ENCODE measurements around the gene UFSP1. TPM values are rescaled to one million over a fixed set of nuclear protein-coding genes. Genes with fewer than 3 reads are reported as not detected.

The UFSP1 gene
- total RNA-seq, 1 donor from 2014 or later: 3.5 TPM

DNA sequence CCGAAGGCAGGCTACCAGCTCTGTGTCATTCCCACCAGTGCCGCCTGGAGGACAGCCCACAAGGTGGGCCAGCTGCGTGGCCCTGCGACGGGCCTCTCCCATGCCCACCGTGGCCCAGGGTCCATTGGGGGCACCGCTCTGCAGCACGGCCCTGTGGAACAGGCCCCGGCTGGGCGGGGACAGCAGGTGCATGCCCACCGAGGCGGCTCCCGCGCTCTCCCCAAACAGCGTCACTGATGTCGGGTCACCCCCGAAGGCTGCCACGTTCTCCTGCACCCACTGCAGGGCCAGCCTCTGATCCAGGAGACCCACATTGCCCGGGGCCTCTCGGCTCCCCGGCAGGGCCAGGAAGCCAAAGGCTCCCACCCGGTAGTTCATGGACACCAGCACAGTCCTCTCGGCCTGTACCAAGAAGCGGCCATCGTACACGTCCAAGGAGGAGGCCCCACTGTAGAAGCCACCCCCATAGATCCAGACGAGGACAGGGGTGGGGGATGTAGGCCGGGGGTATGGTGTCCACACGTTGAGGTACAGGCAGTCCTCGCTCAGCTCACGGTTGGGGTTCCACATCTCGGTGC is 3.9 kb upstream of the UFSP1 start:
- peaks cover 27% of the 10 kb centered on the region for H3K4me1 Mint-ChIP-seq (ENCODE audit: low read depth)

DNA sequence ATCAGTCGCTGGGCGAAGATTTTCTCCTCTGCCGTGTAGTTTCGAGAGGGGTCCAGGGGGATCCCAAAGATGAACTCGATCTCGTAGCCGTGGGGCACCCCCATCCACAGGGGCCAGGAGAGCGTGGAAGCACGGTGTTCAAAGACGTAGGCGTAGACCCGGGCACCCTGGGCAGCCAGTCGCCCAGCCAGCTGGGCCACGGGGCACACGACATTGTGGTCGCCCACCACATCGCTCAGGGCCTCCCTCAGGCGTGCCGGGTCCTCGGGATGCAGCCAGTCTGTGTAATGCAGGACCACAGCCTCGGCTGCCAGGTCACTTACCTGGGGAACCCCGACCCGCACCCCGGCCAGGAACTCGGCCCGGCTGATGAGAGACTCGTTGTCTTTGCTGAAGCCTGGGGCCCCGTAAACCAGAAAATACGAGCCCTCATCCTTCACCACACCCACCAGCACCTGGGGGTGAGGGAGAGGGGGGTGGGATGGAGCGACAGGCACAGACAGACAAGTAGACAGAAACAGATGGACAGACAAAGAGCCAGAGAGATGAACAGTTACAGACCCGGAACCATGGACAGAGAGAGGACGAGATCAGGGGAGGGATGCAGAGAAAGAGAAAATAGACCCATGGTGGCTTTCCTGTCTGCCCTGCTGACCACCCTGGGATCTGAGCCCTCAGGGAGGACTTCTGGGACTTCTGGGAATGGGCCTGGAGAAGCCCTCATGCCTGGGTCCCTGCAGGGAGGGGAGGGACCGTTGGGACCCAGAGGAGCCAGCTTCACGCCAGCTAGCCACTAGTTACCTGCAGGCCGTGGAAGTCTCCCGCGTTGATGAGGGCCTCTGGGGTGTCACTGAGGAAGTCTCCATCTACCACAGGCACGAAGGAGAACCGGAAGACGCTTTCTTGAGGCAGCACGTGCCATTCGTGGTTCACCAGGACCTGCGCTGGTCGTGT is 3.1 kb upstream of the UFSP1 start:
- Mint-ChIP-seq H3K36me3 (ENCODE audit: insufficient read depth) (peaks cover 7% of the 10 kb centered on the region), H3K4me1 (ENCODE audit: low read depth) (peaks cover 33% of the 10 kb centered on the region), H3K9me3 (ENCODE audit: low read depth) (no peaks in the 10 kb centered on the region), H3K4me3 (ENCODE audit: low read depth) (peak overlapping the region; percentile 80), H3K27ac (no peak overlapping the region), H3K27me3 (peaks cover 13% of the 10 kb centered on the region)
- TF ChIP-seq, protein P1, sequence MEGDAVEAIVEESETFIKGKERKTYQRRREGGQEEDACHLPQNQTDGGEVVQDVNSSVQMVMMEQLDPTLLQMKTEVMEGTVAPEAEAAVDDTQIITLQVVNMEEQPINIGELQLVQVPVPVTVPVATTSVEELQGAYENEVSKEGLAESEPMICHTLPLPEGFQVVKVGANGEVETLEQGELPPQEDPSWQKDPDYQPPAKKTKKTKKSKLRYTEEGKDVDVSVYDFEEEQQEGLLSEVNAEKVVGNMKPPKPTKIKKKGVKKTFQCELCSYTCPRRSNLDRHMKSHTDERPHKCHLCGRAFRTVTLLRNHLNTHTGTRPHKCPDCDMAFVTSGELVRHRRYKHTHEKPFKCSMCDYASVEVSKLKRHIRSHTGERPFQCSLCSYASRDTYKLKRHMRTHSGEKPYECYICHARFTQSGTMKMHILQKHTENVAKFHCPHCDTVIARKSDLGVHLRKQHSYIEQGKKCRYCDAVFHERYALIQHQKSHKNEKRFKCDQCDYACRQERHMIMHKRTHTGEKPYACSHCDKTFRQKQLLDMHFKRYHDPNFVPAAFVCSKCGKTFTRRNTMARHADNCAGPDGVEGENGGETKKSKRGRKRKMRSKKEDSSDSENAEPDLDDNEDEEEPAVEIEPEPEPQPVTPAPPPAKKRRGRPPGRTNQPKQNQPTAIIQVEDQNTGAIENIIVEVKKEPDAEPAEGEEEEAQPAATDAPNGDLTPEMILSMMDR (IDR thresholded peaks at IDR 0.05; ENCODE audit: unreplicated experiment): no peak
- DNase-seq (ENCODE audit: low spot score, unreplicated experiment): no peak

More for the DNA sequence above, 3.9 kb upstream of the UFSP1 start:
- Mint-ChIP-seq H3K4me3 (ENCODE audit: low read depth) (no peak overlapping the region), H3K36me3 (ENCODE audit: insufficient read depth) (peaks cover 2% of the 10 kb centered on the region), H3K27me3 (peaks cover 20% of the 10 kb centered on the region), H3K9me3 (ENCODE audit: low read depth) (no peaks in the 10 kb centered on the region), H3K27ac (no peak overlapping the region)
- TF ChIP-seq, protein P1 (IDR thresholded peaks at IDR 0.05; ENCODE audit: unreplicated experiment): no peak
- no peak for DNase-seq (ENCODE audit: low spot score, unreplicated experiment)

DNA sequence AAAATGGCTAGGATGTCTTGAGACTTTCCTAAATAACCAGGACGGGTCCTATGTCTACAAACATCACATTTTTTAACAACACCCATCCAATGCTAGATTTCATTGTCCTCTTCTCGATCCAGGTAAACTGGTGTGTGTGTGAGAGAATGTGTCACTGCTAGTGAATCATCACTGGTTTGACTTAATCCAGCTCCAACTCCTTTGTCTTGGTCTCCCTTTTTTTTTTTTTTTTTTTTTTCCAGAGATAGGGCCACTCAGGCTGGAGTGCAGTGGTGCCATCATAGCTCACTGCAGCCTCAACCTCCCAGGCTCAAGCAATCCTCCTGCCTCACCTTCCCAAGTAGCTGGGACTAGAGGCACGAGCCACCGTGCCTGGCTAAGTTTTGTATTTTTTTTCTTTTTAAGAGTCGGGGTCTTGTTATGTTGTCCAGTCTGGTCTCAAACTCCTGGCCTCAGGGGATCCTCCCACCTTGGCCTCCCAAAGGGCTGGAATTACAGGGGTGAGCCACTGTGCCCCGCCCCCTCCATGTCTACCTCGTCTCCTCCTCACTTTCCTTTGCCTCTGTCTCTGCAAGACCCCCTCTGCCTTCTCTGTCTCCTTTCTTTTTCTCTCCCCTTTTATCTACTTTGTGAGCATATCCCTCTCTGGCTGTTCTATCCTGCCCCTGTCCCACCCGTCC is 2.2 kb upstream of the UFSP1 start:
- H3K27me3 Mint-ChIP-seq: peaks cover 8% of the 10 kb centered on the region
- no peaks in the 10 kb centered on the region for H3K9me3 Mint-ChIP-seq (ENCODE audit: low read depth)
- H3K4me3 Mint-ChIP-seq (ENCODE audit: low read depth): peak overlapping the region; percentile 80
- TF ChIP-seq, protein P1 (IDR thresholded peaks at IDR 0.05; ENCODE audit: unreplicated experiment): no peak
- H3K4me1 Mint-ChIP-seq (ENCODE audit: low read depth): peaks cover 31% of the 10 kb centered on the region
- H3K36me3 Mint-ChIP-seq (ENCODE audit: insufficient read depth): peaks cover 14% of the 10 kb centered on the region
- no peak for DNase-seq (ENCODE audit: low spot score, unreplicated experiment)
- peak overlapping the region; percentile 95 for H3K27ac Mint-ChIP-seq

DNA sequence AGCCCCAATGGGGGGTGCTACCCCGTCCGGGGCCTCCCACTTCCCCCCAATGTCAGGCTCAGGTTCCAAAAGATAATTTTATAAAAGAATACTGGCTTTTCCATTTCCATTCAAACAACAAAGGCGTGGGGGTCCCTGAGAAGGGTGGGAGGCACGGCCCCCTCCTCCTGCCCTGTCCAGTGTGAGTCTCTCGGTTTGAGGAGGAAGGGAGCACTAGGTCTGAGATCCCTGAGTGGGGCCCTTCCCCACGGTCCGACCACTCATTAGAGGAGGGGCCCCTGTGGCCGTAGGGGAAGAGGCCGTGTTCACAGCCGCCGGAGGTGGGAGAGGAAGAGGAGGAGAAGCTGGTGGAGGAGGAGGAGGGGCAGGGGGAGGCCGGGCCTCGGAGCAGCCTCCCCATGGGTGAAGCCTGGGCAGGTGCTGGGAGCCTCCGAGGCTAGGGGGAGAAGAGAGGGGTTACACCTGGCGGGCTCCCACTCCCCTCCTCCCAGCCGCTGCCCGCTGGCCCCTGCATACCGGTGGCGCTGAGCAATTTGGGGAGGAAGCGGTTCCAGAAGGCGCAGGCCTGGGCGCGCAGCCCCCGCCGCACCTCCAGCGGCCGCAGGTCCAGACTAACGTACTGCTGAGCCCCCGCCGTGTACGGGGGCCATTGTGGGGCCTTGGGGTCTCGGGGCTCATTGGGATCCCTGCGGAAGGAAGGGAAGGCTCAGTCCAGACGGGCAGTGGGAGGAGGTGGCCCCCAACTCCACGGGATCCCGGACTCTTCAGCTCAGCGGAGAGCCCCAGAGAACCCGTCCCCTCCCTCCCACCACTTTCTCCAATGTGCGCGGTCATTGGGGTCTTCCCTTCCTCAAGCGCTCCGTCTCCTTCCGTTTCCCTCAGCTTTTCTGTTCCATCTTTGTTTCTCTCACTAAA is 1.4 kb upstream of the UFSP1 start:
- no peak for DNase-seq (ENCODE audit: low spot score, unreplicated experiment)
- TF ChIP-seq, protein P1 (IDR thresholded peaks at IDR 0.05; ENCODE audit: unreplicated experiment): no peak
- Mint-ChIP-seq H3K27ac (peak overlapping the region; percentile 99), H3K4me1 (ENCODE audit: low read depth) (peaks cover 26% of the 10 kb centered on the region), H3K36me3 (ENCODE audit: insufficient read depth) (peaks cover 17% of the 10 kb centered on the region), H3K27me3 (peaks cover 2% of the 10 kb centered on the region), H3K9me3 (ENCODE audit: low read depth) (no peaks in the 10 kb centered on the region), H3K4me3 (ENCODE audit: low read depth) (peak overlapping the region; percentile 80)

Measured in progenitor cell of endocrine pancreas (in vitro differentiated cells).